ENCODE results near the gene PRKCB.

The PRKCB gene

GRCh38 chr16:23836404-23837311 lies 875 bp downstream of the PRKCB start (continued):
- no peak for TF ChIP-seq CTCF (tag by site-specific recombination; IDR thresholded peaks at IDR 0.05)
- no peak for TF ChIP-seq PRDM1 (tag by site-specific recombination; IDR thresholded peaks at IDR 0.05)
- TF ChIP-seq GLIS2 (tag by site-specific recombination; IDR thresholded peaks at IDR 0.05), result peak; percentile 40; the same call in 1 of the 2 replicates
- peak; percentile 43 for TF ChIP-seq ZIC2 (tag by site-specific recombination; IDR thresholded peaks at IDR 0.05)

- Histone ChIP-seq H3K4me1 (ENCODE audit: control insufficient read depth, insufficient read depth, low read length) (no peaks in the 10 kb centered on the region; the same call in 1 of the 2 replicates), H3K36me3 (ENCODE audit: control insufficient read depth in 2 of 2, insufficient read depth in 1 of 2, low read length in 2 of 2) (no peaks in the 10 kb centered on the region), H3K27ac (ENCODE audit: extremely low read depth, low read depth, low read length) (no peak overlapping the region), H3K4me3 (ENCODE audit: low read depth, low read length) (no peak overlapping the region), H3K9me3 (ENCODE audit: control insufficient read depth, insufficient read depth, low read depth, low read length) (no peaks in the 10 kb centered on the region)
- TF ChIP-seq GLIS1 (tag by site-specific recombination; IDR thresholded peaks at IDR 0.05), result 0 out of 2 replicates have a peak, but pooled peaks have one; percentile 13
- TF ChIP-seq KLF9 (tag by site-specific recombination; IDR thresholded peaks at IDR 0.05; ENCODE audit: low read depth), result no peak
- ChIA-PET POLR2A (no interaction called here), CTCF (interaction anchor here (0.6 kb wide), 1 partner anchor 522 kb away, joined by 3 read pairs; no protein-coding TSS in a partner anchor)
Observed at GRCh38 chr16:23837553-23838308, 1.9 kb downstream of the PRKCB start.

GRCh38 chr16:23838485-23839142 lies 2.8 kb downstream of the PRKCB start:
- CTCF ChIA-PET, result interaction anchor here (0.6 kb wide), 1 partner anchor 521 kb away, joined by 3 read pairs; no protein-coding TSS in a partner anchor
- Histone ChIP-seq H3K4me3 (ENCODE audit: low read depth, low read length) (no peak overlapping the region), H3K27ac (ENCODE audit: extremely low read depth, low read depth, low read length) (no peak overlapping the region), H3K9me3 (ENCODE audit: control insufficient read depth, insufficient read depth, low read depth, low read length) (no peaks in the 10 kb centered on the region), H3K4me1 (ENCODE audit: control insufficient read depth, insufficient read depth, low read length) (no peaks in the 10 kb centered on the region; the same call in 1 of the 2 replicates), H3K36me3 (ENCODE audit: control insufficient read depth in 2 of 2, insufficient read depth in 1 of 2, low read length in 2 of 2) (no peaks in the 10 kb centered on the region)
- POLR2A ChIA-PET, result no interaction called here
- no peak for TF ChIP-seq ZNF335 (tag by site-specific recombination; conservative IDR thresholded peaks at IDR 0.05)
- no peak for TF ChIP-seq ZNF274 (IDR thresholded peaks at IDR 0.05; ENCODE audit: low read length)
- no peak for TF ChIP-seq ZNF274 (tag by site-specific recombination; IDR thresholded peaks at IDR 0.05; ENCODE audit: borderline replicate concordance)
- no peak for TF ChIP-seq ZNF341 (tag by site-specific recombination; IDR thresholded peaks at IDR 0.05; ENCODE audit: low read depth)
- TF ChIP-seq KLF10 (tag by site-specific recombination; IDR thresholded peaks at IDR 0.05), result no peak
- TF ChIP-seq ZNF707 (tag by site-specific recombination; IDR thresholded peaks at IDR 0.05), result no peak
- TF ChIP-seq ZNF354C (tag by site-specific recombination; IDR thresholded peaks at IDR 0.05; ENCODE audit: borderline replicate concordance, low read depth), result no peak
- TF ChIP-seq HOXA7 (CRISPR knock-in tag; IDR thresholded peaks at IDR 0.05; ENCODE audit: borderline replicate concordance), result no peak
- no peak for TF ChIP-seq ZNF416 (tag by site-specific recombination; IDR thresholded peaks at IDR 0.05)
- no peak for TF ChIP-seq ZNF48 (tag by site-specific recombination; IDR thresholded peaks at IDR 0.05)
- TF ChIP-seq ZNF585B (tag by site-specific recombination; IDR thresholded peaks at IDR 0.05), result no peak
- no peak for TF ChIP-seq ZNF610 (tag by site-specific recombination; IDR thresholded peaks at IDR 0.05; ENCODE audit: borderline replicate concordance)
- TF ChIP-seq ZNF394 (tag by site-specific recombination; IDR thresholded peaks at IDR 0.05; ENCODE audit: borderline replicate concordance), result no peak
- TF ChIP-seq ZBTB21 (tag by site-specific recombination; IDR thresholded peaks at IDR 0.05), result no peak
- no peak for TF ChIP-seq ZNF658 (tag by site-specific recombination; IDR thresholded peaks at IDR 0.05)
- no peak for TF ChIP-seq ZNF785 (tag by site-specific recombination; IDR thresholded peaks at IDR 0.05)
- no peak for TF ChIP-seq ZNF350 (tag by site-specific recombination; IDR thresholded peaks at IDR 0.05)
- TF ChIP-seq ATF2 (tag by site-specific recombination; IDR thresholded peaks at IDR 0.05; ENCODE audit: low read depth), result no peak

All from HEK293 (cell line).